HG03442 (cell line): ENCODE results near the gene LRRC8B.
A peak's percentile ranks its signal among the peaks of the same experiment; 100 is the strongest.
"Not testable (repeated sequence)": the region's sequence is repeated elsewhere in the genome, so short reads cannot be mapped to it uniquely, and the experiment has no call there.

Source experiments
- ATAC-seq: cut with Tn5 transposase; IDR thresholded peaks from one replicate; pipeline ENCODE4 v1.9.1; 2021; ENCODE audit warnings: mild to moderate bottlenecking, moderate library complexity; ENCODE audit not compliant: unreplicated experiment

LRRC8B gene

DNA sequence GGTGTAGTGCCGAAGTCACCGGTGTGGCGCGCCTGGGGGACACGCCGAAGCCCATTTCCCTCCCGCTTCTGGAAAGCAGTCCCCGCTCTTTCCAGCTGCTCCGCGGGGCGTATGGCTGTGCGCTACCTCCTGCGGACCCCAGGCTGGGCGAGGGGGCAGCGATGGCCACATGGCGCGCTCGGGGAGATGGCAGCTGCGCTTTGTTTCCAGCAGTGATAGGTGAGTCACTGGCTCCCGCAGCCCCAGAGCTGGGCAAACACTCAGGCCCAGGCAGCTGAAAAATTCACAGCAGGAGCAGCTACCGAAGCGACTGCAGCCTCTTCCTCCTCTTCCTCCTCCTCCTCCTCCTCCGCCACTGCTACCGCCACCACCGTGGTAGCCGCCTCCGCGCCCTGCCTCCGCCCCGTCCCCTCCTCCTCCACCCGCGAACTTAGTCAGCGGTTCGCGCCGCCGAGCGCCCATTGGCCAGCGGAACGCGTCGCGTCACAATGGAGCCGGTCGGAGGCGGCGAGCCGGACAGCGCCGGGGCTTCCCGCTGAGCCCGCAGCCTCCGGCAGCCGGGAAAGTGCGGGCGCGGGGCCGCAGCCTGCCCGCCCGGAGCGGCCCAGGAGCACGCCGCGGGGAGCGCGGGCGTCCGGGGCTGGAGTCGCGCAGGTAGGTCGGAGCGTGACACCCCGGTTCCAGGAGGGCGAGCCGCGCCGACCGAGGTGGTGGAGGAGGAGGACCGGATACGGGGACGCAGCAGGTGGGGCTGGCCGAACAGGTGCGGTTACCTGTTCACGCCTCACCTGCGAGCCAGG, at the start of gene LRRC8B:
TSS of gene LRRC8B (plus strand) at position 461 of the 800 bp plus-strand sequence. CDS start 57,822 bp downstream, outside the sequence.
- ATAC-seq = peak; percentile 82

DNA sequence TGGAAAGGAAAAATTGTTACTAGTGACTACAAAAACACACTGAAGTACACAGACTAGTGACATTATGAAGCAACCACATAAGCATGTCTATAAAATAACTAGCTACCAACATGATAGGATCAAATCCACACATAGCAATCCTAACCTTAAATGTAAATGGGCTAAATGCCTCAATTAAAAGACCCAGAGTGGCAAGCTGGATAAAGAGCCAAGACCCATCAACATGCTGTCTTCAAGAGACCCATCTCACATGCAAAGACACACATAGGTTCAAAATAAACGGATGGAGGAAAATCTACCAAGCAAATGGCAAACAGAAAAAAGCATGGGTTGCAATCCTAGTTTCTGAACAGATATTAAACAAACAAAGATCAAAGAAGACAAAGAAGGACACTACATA, 49.4 kb upstream of the LRRC8B start:
- ATAC-seq = no peak

DNA sequence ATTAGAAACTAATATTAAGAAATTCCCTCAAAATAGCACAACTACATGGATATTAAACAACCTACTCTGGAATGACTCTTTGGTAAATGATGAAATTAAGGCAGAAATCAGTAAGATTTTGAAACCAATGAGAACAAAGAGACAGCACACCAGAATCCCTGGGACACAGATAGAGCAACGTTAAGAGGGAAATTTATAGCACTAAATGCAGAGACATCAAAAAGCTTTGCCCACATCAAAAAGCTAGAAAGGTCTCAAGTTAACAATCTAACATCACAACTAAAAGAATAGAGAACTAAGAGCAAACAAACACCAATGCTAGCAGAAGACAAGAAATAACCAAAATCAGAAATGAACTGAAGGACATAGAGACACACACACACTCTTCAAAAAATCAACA, 48.6 kb upstream of the LRRC8B start:
- no peak for ATAC-seq

DNA sequence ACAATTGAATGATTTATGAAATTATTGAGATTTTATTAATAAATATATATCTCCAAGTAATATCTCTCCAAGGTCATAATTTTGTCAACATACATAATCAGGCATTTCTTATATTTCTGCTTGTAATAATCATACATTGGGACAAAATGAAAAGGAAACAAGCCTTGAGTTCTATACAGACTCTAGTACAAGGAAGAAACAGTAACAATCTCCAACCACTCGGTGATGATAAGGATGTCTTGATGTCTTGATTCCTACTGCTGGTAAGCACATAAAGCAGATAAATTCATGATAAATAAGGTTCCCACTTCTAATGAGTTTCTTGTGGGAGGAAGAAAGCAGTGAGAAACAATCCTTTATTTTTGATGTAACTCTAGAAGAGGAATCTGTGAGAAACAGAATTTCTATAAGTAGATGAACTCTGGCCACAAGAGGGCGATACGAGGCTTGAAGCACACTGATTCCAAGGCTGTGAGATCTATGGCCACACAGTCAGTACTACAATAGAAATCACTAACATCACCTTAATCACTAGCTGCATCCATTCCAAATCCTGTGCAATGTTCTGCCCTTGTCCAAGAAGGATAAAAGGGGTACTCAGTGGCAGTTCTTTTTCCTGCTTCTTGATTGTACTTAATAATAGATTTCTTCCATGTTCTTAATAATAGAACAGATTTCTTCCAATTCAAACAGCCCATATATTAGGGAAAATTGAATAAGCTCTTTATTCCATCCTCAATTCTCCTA, 41.4 kb upstream of the LRRC8B start:
- ATAC-seq = peak; percentile 68

DNA sequence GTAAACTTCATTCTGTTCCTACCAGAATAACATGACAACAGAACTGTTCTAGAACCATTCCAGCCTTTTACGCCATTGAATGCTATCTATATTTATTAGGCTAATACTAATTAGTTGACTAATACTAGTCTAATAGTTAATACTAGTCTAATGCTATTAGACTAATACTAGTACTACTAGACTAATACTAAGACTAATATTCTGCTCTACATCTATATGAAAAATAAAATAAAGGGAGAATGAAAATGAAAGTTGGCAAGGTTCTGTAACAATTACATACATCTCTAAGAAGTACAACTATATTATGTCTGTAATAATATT, 40.9 kb upstream of the LRRC8B start:
- ATAC-seq = no peak

DNA sequence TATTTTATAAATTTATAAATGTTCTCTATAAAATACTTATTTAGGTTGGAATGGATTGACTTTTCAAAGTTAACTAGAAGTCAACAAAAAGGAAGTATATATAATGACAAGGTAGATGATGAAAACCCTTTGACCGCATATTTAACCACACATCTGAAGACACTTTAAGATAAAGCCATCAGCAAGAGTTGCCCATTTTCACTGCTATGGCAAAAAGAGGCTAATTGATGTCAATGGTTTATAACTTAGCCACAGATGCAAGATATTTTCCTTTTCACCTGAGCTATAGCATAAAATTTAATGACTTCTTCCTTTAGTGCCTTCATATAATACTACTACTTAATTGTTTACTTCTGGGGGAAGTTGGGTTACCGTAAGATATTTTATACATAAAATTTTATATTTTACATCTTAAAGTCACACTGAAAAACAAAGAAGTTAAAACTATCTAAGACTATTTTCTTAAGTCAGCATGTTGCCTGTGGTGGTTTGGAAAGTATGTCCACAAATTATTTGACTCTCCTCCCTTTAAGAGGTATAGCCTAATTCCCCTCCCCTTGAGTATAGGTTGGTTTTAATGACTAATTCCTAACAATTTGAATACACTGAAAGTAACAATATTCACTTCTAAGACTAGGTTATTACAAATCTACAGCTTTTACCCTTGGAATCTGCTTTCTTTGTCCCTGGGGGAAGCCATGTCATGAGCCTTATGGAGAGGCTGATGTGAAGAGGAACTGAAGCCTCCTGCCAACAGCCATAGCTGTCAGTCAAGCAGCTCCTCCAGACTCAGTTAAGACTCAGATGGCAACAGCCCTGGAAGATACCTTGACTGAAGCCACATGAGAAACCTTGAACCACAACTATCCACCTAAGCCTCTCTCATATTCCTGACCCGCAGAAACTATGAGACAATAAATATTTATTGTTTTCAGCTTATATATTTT, 40.3 kb upstream of the LRRC8B start:
- ATAC-seq = no peak

DNA sequence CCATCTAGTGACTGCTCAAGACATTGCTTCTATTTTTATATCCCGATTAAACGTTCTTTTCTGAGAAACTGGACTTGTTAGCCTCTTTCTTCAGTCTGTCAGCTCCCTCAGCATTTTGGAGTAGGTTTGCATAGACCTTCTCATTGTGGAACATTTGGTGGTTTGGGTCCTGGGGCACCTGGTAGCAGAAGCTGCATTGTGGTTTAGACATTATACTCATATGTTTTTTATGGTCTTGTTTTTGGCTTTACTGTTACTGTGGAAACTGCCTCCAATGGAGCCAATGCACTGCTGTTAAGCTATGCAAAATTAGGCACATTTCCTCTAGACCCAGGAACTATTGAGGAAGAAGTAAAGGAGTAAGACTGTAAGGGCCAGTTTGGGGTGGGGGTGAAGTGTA, 36.7 kb upstream of the LRRC8B start:
- ATAC-seq = peak; percentile 46

DNA sequence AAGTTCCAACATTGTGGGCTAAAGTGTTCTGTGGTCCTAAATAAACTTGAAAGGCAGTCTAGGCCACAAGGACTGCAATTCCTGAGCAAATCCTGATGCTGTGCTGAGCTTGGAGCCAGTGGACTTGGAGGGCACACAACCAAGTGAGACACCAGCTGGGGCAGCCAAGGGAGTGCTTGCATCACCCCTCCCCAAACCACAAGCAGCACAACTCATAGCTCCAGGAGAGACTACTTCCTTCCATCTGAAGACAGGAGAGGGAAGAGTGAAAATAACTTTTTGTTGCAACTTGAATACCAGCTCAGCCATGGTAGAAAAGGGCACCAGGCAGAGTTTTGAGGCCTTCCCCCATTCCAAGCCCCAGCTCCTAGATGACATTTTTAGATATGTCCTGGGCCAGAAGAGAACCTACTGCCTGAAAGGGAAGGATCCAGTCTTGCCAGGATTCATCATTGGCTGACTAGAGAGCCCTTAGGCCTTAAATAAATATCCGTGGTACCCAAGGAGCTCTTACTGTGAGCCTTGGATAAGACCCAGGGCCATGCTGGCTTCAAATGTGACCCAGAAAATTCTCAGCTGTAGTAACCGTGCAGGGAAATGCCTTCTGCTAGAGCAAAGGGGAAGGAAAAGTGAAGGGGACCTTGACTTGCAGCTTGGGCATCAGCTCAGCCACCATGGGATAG, 35.4 kb upstream of the LRRC8B start:
- ATAC-seq = no peak

DNA sequence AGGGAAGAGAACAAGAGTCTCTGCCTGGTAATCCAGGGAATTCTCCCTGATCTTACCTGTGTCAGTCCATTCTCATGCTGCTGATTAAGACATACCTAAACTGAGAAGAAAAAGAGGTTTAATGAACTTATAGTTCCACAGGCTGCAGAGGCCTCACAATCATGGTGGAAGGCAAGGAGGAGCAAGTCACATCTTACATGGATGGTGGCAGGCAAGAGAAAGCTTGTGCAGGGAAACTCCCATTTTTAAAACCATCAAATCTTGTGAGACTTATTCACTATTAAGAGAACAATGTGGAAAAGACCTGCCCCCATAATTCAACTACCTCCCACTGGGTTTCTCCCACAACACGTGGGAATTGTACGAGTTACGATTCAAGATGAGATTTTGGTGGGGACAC, 34.2 kb upstream of the LRRC8B start:
- ATAC-seq = no peak

DNA sequence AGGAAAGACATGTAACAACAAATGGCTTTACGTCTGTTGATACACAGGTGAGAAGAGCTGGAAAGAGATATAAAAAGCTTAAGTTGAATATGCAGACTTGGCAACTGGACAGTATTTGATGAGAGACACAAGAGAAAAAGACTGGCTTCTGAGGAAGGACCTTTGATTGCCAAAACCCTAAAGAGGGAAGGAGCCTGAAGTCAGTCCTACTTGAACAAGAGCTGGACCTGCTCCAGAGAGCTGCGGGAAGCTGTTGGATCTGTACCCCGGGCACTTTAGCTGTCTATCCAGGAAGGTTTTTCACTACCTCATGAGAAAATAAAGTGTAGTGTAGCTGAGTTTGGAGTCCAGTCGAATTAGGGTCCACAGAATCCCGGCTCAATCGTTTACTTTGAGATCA, 25.3 kb upstream of the LRRC8B start:
- no peak for ATAC-seq

DNA sequence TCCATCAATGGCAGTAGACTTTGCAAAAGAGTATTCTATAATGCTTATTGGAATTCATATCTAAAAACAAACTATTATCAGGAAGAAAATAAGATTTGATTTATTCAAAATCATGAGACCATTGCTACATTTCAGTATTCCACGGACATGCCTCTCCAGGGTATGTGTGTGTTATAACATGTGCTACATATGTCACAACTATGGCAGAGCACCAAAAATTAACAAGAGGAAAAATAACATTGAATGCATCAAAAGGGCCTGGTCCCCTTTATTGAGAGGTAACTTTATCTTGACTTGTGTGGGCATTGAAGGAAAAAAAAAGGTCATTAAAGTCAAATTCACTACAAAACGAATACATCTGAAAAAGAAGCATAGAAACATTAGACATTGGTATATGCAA, 22.6 kb upstream of the LRRC8B start:
- no peak for ATAC-seq

DNA sequence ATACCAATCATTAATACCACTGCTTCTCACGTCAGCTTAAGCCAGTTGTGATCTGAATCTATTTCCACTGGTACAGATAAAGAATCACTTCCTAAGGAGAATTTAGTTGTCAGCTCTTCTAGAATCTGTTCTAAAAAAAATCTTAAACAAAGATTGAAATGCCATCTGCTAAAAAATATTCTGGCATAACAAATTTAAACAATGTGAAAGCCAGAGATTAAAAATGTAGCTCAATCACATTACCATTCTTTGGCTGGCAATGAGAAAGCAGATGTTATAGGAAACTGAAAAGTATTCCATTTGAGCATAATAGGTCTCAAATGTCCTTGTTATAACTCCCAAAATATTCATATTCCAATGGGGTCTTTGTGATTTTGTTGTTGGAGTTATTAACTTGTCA, 21.7 kb upstream of the LRRC8B start:
- ATAC-seq = no peak

DNA sequence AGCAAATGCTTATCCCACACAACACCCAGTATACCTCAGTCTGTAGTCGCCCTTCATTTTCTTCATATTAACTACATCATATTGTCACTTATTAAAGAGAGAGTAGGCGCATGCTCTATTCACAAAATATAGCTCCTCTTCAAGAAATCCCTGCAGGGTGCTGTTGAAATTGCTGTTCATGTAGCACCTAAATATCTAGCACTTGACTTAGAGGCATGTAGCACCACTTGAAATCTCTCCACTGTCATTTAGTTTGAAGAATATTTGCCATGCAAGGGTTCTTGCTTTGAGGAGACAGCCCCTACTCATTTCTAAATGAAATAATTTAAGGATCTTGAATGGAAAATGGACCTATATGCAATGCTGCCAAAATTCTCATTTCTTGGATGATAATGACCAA, 20.9 kb upstream of the LRRC8B start:
- no peak for ATAC-seq

DNA sequence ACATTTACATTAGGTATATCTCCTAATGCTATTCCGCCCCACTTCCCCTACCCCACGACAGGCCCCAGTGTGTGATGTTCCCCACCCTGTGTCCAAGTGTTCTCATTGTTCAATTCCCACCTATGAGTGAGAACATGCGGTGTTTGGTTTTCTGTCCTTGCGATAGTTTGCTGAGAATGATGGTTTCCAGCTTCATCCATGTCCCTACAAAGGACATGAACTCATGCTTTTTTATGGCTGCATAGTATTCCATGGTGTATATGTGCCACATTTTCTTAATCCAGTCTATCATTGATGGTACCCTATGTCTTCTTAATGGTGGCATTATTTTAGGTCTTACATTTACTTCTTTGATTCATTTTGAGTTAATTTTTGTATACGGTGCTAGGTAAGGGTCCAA, 14.6 kb upstream of the LRRC8B start:
- ATAC-seq = not testable (repeated sequence)

DNA sequence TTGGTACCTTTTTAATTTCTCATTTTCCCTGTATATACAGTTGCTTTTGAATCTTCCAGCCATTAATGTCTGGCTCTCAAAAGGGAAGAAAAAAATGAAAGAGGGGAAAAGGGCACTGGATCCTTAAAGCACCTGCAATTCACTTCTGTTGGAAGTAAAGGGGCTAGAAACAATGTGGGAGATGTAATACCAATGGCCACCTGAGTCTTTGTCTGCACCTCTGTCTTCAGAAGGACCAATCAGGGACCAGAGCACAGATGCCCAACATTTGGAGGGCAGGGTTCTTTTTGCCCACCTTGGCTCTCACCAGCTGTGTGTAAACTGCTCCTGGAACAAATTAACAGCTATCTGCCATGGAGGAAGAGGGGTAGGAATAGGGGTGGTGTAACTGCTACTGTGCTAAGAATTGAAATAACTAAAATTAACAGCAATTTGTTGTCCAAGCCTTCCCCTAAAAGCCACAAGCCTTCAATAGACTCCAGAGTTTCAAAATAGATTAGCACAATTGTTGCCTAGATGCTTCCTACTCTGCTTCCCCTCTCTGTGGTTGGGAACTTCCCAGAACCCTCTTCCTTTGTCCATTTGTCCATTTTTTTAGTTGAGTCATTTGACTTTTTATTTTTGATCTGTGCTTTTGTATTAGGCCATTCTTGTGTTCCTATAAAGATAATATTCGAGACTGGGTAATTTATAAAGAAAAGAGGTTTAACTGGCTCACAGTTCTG, 11.5 kb upstream of the LRRC8B start:
- ATAC-seq = no peak

DNA sequence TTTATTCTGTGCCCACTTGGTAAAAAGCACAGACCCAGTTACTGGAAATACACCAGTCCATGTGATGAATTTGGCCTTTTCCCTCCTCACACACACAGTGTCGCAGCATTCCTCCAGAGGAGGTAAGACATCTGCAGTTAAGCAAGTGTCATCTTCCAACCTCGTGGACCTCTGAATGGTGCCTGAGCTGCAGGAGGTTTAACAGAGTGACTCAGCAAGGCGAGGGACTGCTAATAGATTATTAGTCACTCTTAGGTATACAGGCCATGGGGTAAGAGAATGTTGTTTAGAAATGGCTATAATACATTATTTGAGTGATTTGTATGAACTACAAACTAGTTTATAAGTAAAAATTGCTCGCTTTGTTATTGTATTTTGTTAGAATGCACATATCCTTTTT, 8.6 kb upstream of the LRRC8B start:
- ATAC-seq = no peak

DNA sequence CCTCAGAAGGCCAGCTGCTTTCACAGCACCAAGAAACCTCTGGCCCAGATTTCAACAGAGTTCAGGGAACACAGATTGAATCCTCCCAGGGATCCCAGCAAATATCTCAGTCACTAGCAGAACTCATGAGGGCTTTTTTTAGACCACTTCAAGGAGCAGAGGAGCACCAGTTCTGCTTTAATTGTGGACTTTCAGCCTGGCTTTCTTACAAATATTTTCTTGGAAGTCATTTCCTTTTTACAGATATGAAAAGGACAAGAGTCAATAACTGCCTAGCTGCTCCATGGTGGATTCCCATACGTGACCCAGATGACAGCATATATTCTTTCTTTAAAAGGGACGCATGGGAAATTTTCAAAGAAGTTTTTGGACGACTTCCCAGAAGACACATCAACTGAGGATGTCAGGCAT, 6.4 kb upstream of the LRRC8B start:
- ATAC-seq = no peak

DNA sequence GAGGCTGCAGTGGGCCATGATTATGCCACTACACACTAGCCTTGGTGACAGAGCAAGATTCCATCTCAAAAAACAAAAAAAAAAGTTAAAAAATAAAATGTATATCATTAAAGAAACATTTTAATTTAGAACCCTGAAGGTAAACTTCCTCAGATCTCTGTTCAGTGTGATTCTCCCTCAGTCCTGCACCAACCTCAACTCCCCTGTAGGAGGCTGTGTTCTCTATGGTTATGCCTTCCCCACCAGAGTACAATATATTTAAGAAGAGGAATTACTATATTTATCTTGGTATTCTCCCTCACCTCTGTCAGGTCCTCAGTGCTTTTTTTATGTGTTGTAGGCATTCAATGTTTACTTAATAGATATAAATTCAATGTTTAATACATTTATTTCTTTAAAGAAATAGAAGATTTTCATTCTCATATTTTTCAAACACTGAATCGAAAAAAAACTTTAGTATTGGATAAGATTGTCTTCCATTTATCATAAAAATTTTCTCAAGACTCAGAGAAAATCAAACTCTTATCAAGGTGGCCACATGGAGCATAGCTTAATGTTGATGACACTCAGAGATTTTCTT, 4.8 kb upstream of the LRRC8B start:
- ATAC-seq = peak; percentile 38

DNA sequence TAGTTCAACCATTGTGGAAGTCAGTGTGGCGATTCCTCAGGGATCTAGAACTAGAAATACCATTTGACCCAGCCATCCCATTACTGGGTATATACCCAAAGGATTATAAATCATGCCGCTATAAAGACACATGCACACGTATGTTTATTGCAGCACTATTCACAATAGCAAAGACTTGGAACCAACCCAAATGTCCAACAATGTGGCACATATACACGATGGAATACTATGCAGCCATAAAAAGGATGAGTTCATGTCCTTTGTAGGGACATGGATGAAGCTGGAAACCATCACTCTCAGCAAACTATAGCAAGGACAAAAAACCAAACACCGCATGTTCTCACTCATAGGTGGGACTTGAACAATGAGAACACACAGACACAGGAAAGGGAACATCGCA, 2.7 kb upstream of the LRRC8B start:
- ATAC-seq = not testable (repeated sequence)
